A549 (cell line): ENCODE measurements around the gene DNAJB4. TPM values are rescaled to one million over a fixed set of nuclear protein-coding genes. Genes with fewer than 3 reads are reported as not detected.

Experiments
- ATAC-seq, 2 experiments: fragments of 200-7000 bp in 1 of 2; fragments of >200 bp in 1 of 2; cut with Nextera tagmentation in 1 of 2; cut with Tn5 transposase in 1 of 2; 3 replicates each; pipeline versions ENCODE4 v1.8.0 to v1.9.1; 2018 to 2020; ENCODE audit warnings: mild to moderate bottlenecking in 1 of 2, moderate library complexity in 1 of 2
- CTCF ChIA-PET: fragments of 300-600 bp; sonication (Branson Sonifier 250); formaldehyde crosslinking; extraction: SDS; loops from one replicate; lab custom pipeline; 2021; ENCODE audit warnings: antibody characterized with exemption, inconsistent platforms; lab: Yijun Ruan, JAX
- POLR2A ChIA-PET: fragments of 350-600 bp; formaldehyde crosslinking; extraction: SDS; loops from one replicate; lab custom pipeline; 2021; ENCODE audit warnings: antibody characterized with exemption, inconsistent platforms; lab: Yijun Ruan, JAX
- DNase-seq, 2 experiments: peaks; one replicate each; pipeline versions ENCODE4 v3.0.0 to v3.0.0-alpha.2; 2011 to 2016; ENCODE audit warnings: low read depth in 1 of 2, low spot score in 1 of 2
- FAIRE-seq: peaks from 2 replicates; lab custom pipeline; 2011; peaks lifted over from hg19 to GRCh38; lab: Jason Lieb, UNC
- H3K27ac ChIP-seq, 2 experiments: fragments of >200 bp; sonication (Bioruptor Twin); formaldehyde crosslinking; 3 replicates each; pipeline ENCODE4 v1.5.1; 2016 to 2017
- H3K4me1 ChIP-seq: fragments of >200 bp; sonication (Bioruptor Twin); formaldehyde crosslinking; 3 replicates; pipeline ENCODE4 v1.6.1; 2016
- H3K4me2 ChIP-seq: fragments of >200 bp; sonication (Bioruptor Twin); formaldehyde crosslinking; 3 replicates; pipeline ENCODE4 v1.6.1; 2016
- H3K4me3 ChIP-seq: fragments of >200 bp; sonication (Bioruptor Twin); formaldehyde crosslinking; 3 replicates; pipeline ENCODE4 v1.5.1; 2016
- H3K9me3 ChIP-seq: fragments of >200 bp; sonication (Bioruptor Twin); formaldehyde crosslinking; 3 replicates; pipeline ENCODE4 v1.6.1; 2016
- ATOH8 ChIP-seq: fragments of 250-450 bp; sonication (Bioruptor Pico); IDR thresholded peaks from 2 replicates; pipeline ENCODE4 v1.5.0; 2020; ENCODE audit warnings: low read depth, mild to moderate bottlenecking, moderate library complexity
- BHLHE40 ChIP-seq: IDR thresholded peaks from 2 replicates; pipeline ENCODE4 v1.6.1; 2012; ENCODE audit warnings: low read depth, low read length, inconsistent platforms
- CEBPB ChIP-seq, 2 experiments: fragments of >200 bp in 1 of 2; sonication (Bioruptor Twin) in 1 of 2; formaldehyde crosslinking in 1 of 2; IDR thresholded peaks; 2 replicates each; pipeline ENCODE4 v1.6.1; 2012 to 2016
- CHD4 ChIP-seq: fragments of 200-600 bp; sonication (generic); IDR thresholded peaks from 2 replicates; pipeline ENCODE4 v1.6.1; 2016; ENCODE audit warnings: antibody characterized with exemption, mild to moderate bottlenecking, borderline replicate concordance
- EHF ChIP-seq: fragments of 250-450 bp; sonication (Bioruptor Pico); IDR thresholded peaks from 2 replicates; pipeline ENCODE4 v1.5.0; 2020; ENCODE audit warnings: mild to moderate bottlenecking
- EHMT2 ChIP-seq: fragments of 200-600 bp; sonication (generic); IDR thresholded peaks from 2 replicates; pipeline ENCODE4 v1.6.1; 2016; ENCODE audit warnings: antibody characterized with exemption, low read depth, mild to moderate bottlenecking, moderate library complexity
- ELK1 ChIP-seq: fragments of 150-350 bp; IDR thresholded peaks from 2 replicates; pipeline ENCODE4 v1.6.1; 2014; ENCODE audit warnings: low read depth, mild to moderate bottlenecking, low read length
- ESRRA ChIP-seq: fragments of 150-350 bp; IDR thresholded peaks from 2 replicates; pipeline ENCODE4 v1.6.1; 2014; ENCODE audit warnings: mild to moderate bottlenecking, low read length, borderline replicate concordance
- FOSL2 ChIP-seq, 2 experiments: fragments of 450-650 bp in 1 of 2; fragments of >200 bp in 1 of 2; sonication (Bioruptor Twin) in 1 of 2; formaldehyde crosslinking; IDR thresholded peaks; 2 replicates each; pipeline versions ENCODE4 v1.5.0 to v1.6.1; 2016 to 2020; ENCODE audit warnings: mild to moderate bottlenecking in 1 of 2, moderate library complexity in 1 of 2
- FOXS1 ChIP-seq: fragments of 250-450 bp; sonication (Bioruptor Pico); IDR thresholded peaks from 2 replicates; pipeline ENCODE4 v1.5.0; 2020; ENCODE audit warnings: mild to moderate bottlenecking, moderate library complexity
- HDAC2 ChIP-seq: fragments of 200-600 bp; sonication (generic); IDR thresholded peaks from 2 replicates; pipeline ENCODE4 v1.6.1; 2016
- JUN ChIP-seq, 2 experiments: fragments of >200 bp; sonication (Bioruptor Twin); formaldehyde crosslinking; IDR thresholded peaks; 2 replicates in 1 of 2; 3 replicates in 1 of 2; pipeline ENCODE4 v1.6.1; 2016 to 2017
- JUNB ChIP-seq: fragments of >200 bp; sonication (Bioruptor Twin); formaldehyde crosslinking; IDR thresholded peaks from 2 replicates; pipeline ENCODE4 v1.6.1; 2016
- KDM1A ChIP-seq: fragments of 200-600 bp; sonication (generic); IDR thresholded peaks from 2 replicates; pipeline ENCODE4 v1.6.1; 2016; ENCODE audit warnings: low read depth, mild to moderate bottlenecking
- MAFK ChIP-seq: fragments of 450-650 bp; IDR thresholded peaks from 2 replicates; pipeline ENCODE4 v1.6.1; 2014; ENCODE audit not compliant: partially characterized antibody
- NFE2L2 ChIP-seq: fragments of 150-350 bp; conservative IDR thresholded peaks from 2 replicates; pipeline ENCODE4 v1.6.1; 2014; ENCODE audit warnings: low read length
- NR3C1 ChIP-seq: fragments of >200 bp; sonication (Bioruptor Twin); formaldehyde crosslinking; IDR thresholded peaks from 3 replicates; pipeline ENCODE4 v1.6.1; 2017
- RAD21 ChIP-seq, 2 experiments: fragments of >200 bp in 1 of 2; sonication (Bioruptor Twin) in 1 of 2; formaldehyde crosslinking in 1 of 2; IDR thresholded peaks in 1 of 2; conservative IDR thresholded peaks in 1 of 2; 2 replicates in 1 of 2; 3 replicates in 1 of 2; pipeline ENCODE4 v1.6.1; 2012 to 2018; ENCODE audit warnings: inconsistent platforms in 1 of 2
- RARB ChIP-seq: fragments of 250-450 bp; sonication (Bioruptor Pico); IDR thresholded peaks from 2 replicates; pipeline ENCODE4 v1.8.0; 2021; ENCODE audit warnings: mild to moderate bottlenecking, moderate library complexity
- RNF2 ChIP-seq: fragments of 200-600 bp; sonication (generic); IDR thresholded peaks from 2 replicates; pipeline ENCODE4 v1.6.1; 2016; ENCODE audit warnings: low read depth, mild to moderate bottlenecking, antibody characterized with exemption, moderate library complexity, borderline replicate concordance
- USF2 ChIP-seq: fragments of 450-650 bp; IDR thresholded peaks from 2 replicates; pipeline ENCODE4 v1.6.1; 2014; ENCODE audit warnings: antibody characterized with exemption
- ZC3H11A ChIP-seq: fragments of 450-650 bp; IDR thresholded peaks from 2 replicates; pipeline ENCODE4 v1.6.1; 2014; ENCODE audit warnings: antibody characterized with exemption, mild to moderate bottlenecking
- ZNF302 ChIP-seq: fragments of 250-450 bp; sonication (Bioruptor Pico); IDR thresholded peaks from 2 replicates; pipeline ENCODE4 v1.9.0; 2021; ENCODE audit warnings: inconsistent platforms, mild to moderate bottlenecking, moderate library complexity
- ZSCAN20 ChIP-seq: fragments of 250-450 bp; sonication (Bioruptor Pico); IDR thresholded peaks from 2 replicates; pipeline ENCODE4 v1.8.0; 2022; ENCODE audit warnings: mild to moderate bottlenecking, moderate library complexity
- WGBS: methylation state at CpG from one replicate; pipeline ENCODE4 v1.1.6; 2017; ENCODE audit errors: missing lambda C conversion rate; 5-methylcytosine and 5-hydroxymethylcytosine counted together
- polyA plus RNA-seq, 4 experiments: library from polyadenylated mRNA; depleted of rRNA in 3 of 4; stranded (reverse); fragments of >200 nt; fragmentation: RNase III in 1 of 4; extraction: RNeasy Plus Mini Kit Qiagen cat#74134 plus additional on column Dnase treatment in 1 of 4; gene quantifications; 2 replicates in 3 of 4; 3 replicates in 1 of 4; pipeline ENCODE4 v1.2.3, GENCODE V29; 2011 to 2017

Gene DNAJB4
- polyA plus RNA-seq, 2 of the 4 experiments (the other 2 are of a cell fraction) = 30.0 to 48.8 TPM

- FAIRE-seq (no peak), DNase-seq (no peak), ATAC-seq (no peak)
- CTCF ChIA-PET = no interaction called here
- no peaks in the 10 kb centered on the region for H3K4me1 ChIP-seq
- POLR2A ChIA-PET = no interaction called here
- H3K27ac ChIP-seq = no peak overlapping the region
- 41% methylated on average over 4 of the region's 4 CpGs for WGBS
- no peak overlapping the region for H3K4me3 ChIP-seq
- no peak overlapping the region for H3K4me2 ChIP-seq
- no peak for TF ChIP-seq RAD21 (conservative IDR thresholded peaks at IDR 0.05 in 1 of 2, IDR thresholded peaks at IDR 0.05 in 1 of 2)
- TF ChIP-seq ZSCAN20 (CRISPR knock-in tag) = no peak
- no peak for TF ChIP-seq MAFK
- no peak for TF ChIP-seq KDM1A
- TF ChIP-seq FOSL2 (IDR thresholded peaks at IDR 0.05) = no peak
- TF ChIP-seq FOSL2 (CRISPR knock-in tag; IDR thresholded peaks at IDR 0.05) = no peak
- TF ChIP-seq EHMT2 = no peak
- TF ChIP-seq JUN (IDR thresholded peaks at IDR 0.05) = no peak
- TF ChIP-seq ELK1 = no peak
- no peak for TF ChIP-seq CHD4
- no peak for TF ChIP-seq NFE2L2
- TF ChIP-seq NR3C1 = no peak
- no peak for TF ChIP-seq RNF2
- TF ChIP-seq ESRRA = no peak
- no peak for TF ChIP-seq HDAC2
- no peak for TF ChIP-seq CEBPB (IDR thresholded peaks at IDR 0.05)
- no peak for TF ChIP-seq EHF
- no peaks in the 10 kb centered on the region for H3K9me3 ChIP-seq
These were observed 53.9 kb downstream of the DNAJB4 start for GRCh38 chr1:78058670-78059069.

- H3K4me1 ChIP-seq = no peaks in the 10 kb centered on the region
- POLR2A ChIA-PET = no interaction called here
- H3K27ac ChIP-seq = 0 out of 6 replicates have a peak overlapping the region, but pooled peaks of 1 of the 2 experiments have one; percentile 25
- no peak overlapping the region for H3K4me2 ChIP-seq
- CTCF ChIA-PET = no interaction called here
- FAIRE-seq = no peak
- no peaks in the 10 kb centered on the region for H3K9me3 ChIP-seq
- TF ChIP-seq NR3C1 = no peak
- no peak for TF ChIP-seq ZC3H11A
- no peak for TF ChIP-seq MAFK
- no peak for TF ChIP-seq RARB (CRISPR knock-in tag)
- no peak for TF ChIP-seq EHF
- TF ChIP-seq BHLHE40 = no peak
- TF ChIP-seq ZNF302 (CRISPR knock-in tag) = no peak
- no peak for TF ChIP-seq USF2
- TF ChIP-seq FOXS1 (CRISPR knock-in tag) = no peak
- TF ChIP-seq FOSL2 (IDR thresholded peaks at IDR 0.05) = no peak
- no peak for TF ChIP-seq FOSL2 (CRISPR knock-in tag; IDR thresholded peaks at IDR 0.05)
- no peak for TF ChIP-seq RNF2
- no peak for TF ChIP-seq JUNB
- no peak for TF ChIP-seq ATOH8 (CRISPR knock-in tag)
- no peak for TF ChIP-seq KDM1A
- 79% methylated on average over 4 of the region's 4 CpGs for WGBS
- peak in 1 of 2 experiments; percentile 65; a peak in 2 of 6 replicates for ATAC-seq
- H3K4me3 ChIP-seq = no peak overlapping the region
- no peak for DNase-seq
These were observed 56.3 kb downstream of the DNAJB4 start for GRCh38 chr1:78060857-78061563.
